Uterus (tissue), 3 donors: ENCODE data around the gene LASP1NB.

Source experiments
- DNase-seq, 2 donors: peaks; one replicate each; pipeline ENCODE4 v3.0.0-alpha.2; 2019 to 2020
- H3K27ac ChIP-seq, 2 donors: fragments of 200-600 bp; sonication (generic); 1 replicate in 1 of 2; 2 replicates in 1 of 2; pipeline ENCODE4 v1.5.1; 2016 to 2018
- H3K27me3 ChIP-seq, 2 donors: fragments of 200-600 bp; sonication (generic); one replicate each; pipeline ENCODE4 v1.5.1; 2018 to 2019; ENCODE audit warnings: control low read depth in 1 of 2
- H3K36me3 ChIP-seq, 2 donors: fragments of 200-600 bp; sonication (generic); one replicate each; pipeline ENCODE4 v1.5.1; 2019; ENCODE audit warnings: control low read depth in 1 of 2
- H3K4me1 ChIP-seq, 2 donors: fragments of 200-600 bp; sonication (generic); one replicate each; pipeline ENCODE4 v1.5.1; 2018 to 2019; ENCODE audit warnings: control low read depth in 1 of 2
- H3K4me3 ChIP-seq, 2 donors: fragments of 200-600 bp; sonication (generic); 1 replicate in 1 of 2; 2 replicates in 1 of 2; pipeline ENCODE4 v1.5.1; 2018 to 2019; ENCODE audit warnings: mild to moderate bottlenecking in 1 of 2
- H3K9me3 ChIP-seq, 2 donors: fragments of 200-600 bp; sonication (generic); one replicate each; pipeline ENCODE4 v1.5.1; 2019; ENCODE audit warnings: control low read depth in 1 of 2
- CTCF ChIP-seq, 4 experiments: fragments of 200-600 bp in 2 of 4; fragments of 450-650 bp in 2 of 4; sonication (generic) in 2 of 4; IDR thresholded peaks; one replicate each; pipeline ENCODE4 v1.5.1; 2016 to 2019; ENCODE audit warnings: antibody characterized with exemption in 4 of 4, mild to moderate bottlenecking in 2 of 4, moderate library complexity in 1 of 4
- POLR2A ChIP-seq, 2 donors: fragments of 450-650 bp; IDR thresholded peaks; one replicate each; pipeline ENCODE4 v1.6.1; 2016; ENCODE audit warnings: antibody characterized with exemption in 2 of 2, mild to moderate bottlenecking in 1 of 2, moderate library complexity in 1 of 2
- intact Hi-C: fragments of 100-400 bp; cut with DNase I; formaldehyde crosslinking; loops from one replicate; pipeline ENCODE4 v1.15.1; 2023; ENCODE audit warnings: low total_unique reads
- donor health status: DM: yes; HTN: yes; CAD: no.

LASP1NB gene

GRCh38 chr17:38925263-38925995 is at the start of gene LASP1NB:
TSS of gene LASP1NB (plus strand) at chr17:38925614.
- TF ChIP-seq POLR2A (IDR thresholded peaks at IDR 0.05), result no peak
- DNase-seq, result peak; percentile 52 to 69
- H3K4me3 ChIP-seq, result peak within 1 kb of the TSS in 1 of 2 donors; percentile 13
- peaks cover 8 to 15% of the 10 kb centered on the region in 2 donors for H3K4me1 ChIP-seq
- intact Hi-C loops, result no loop called here
- H3K36me3 ChIP-seq, result no peaks in the 10 kb centered on the region
- H3K27me3 ChIP-seq, result no peaks in the 10 kb centered on the region
- H3K27ac ChIP-seq, result peak within 1 kb of the TSS; percentile 57 to 71
- no peaks in the 10 kb centered on the region for H3K9me3 ChIP-seq

- Histone ChIP-seq H3K4me1 (peaks cover 39 to 46% of the 10 kb centered on the region in 2 donors), H3K4me3 (no peak overlapping the region), H3K9me3 (no peaks in the 10 kb centered on the region), H3K27me3 (no peaks in the 10 kb centered on the region), H3K27ac (peak overlapping the region; percentile 38 to 46), H3K36me3 (no peaks in the 10 kb centered on the region)
- intact Hi-C loops, result no loop called here
- DNase-seq, result no peak
- no peak for TF ChIP-seq POLR2A (IDR thresholded peaks at IDR 0.05)
- TF ChIP-seq CTCF (IDR thresholded peaks at IDR 0.05), result no peak
Measured at GRCh38 chr17:38877130-38877851, 48.1 kb upstream of the LASP1NB start.

DNA sequence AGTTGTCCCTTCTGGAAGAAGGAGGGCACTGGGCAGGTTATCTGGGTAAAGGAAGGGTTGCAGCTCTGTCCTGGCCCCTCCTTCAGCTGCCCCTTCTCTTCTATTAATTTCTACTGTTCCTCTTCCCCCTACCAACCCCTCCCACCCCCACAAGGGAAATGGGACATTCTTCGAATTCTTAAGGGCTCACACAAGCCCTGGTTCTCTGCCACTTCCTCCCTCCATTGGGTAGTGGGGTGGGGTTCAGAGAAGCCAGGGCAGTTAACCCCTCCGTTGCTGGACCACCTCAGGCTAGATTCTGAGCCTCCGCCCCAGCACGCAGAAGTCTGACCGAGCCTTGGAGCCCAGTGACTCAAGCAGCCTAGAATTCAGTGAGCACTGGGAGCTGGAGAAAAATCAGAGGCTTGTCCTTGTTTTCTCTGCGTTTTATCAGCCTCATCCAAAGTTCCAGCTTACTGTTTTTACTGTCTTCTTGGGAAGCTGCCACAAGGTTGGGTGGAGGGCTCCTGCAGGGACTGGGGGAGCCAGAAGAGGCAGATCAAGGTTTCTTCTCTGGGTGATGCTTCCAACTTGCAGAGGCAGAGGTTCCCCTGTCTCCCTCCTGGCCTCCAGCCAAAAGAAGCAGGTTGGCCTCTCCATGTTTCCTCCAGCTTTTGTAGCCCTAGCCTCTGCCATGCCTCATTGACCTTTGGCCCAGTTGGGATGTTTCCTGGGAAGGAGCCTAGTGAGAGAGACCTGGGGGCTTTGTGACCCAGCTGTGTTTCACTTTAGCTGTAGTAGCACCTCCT is 45.3 kb upstream of the LASP1NB start:
- Histone ChIP-seq H3K36me3 (no peaks in the 10 kb centered on the region), H3K4me3 (no peak overlapping the region), H3K9me3 (no peaks in the 10 kb centered on the region), H3K4me1 (peaks cover 29 to 33% of the 10 kb centered on the region in 2 donors), H3K27ac (peak overlapping the region; percentile 65 to 75), H3K27me3 (no peaks in the 10 kb centered on the region)
- intact Hi-C loops, result no loop called here
- TF ChIP-seq CTCF (IDR thresholded peaks at IDR 0.05) (no peak), POLR2A (IDR thresholded peaks at IDR 0.05) (no peak)
- DNase-seq, result peak; percentile 54 to 62

- Histone ChIP-seq H3K4me1 (peaks cover 33 to 40% of the 10 kb centered on the region in 2 donors), H3K27me3 (no peaks in the 10 kb centered on the region), H3K9me3 (no peaks in the 10 kb centered on the region), H3K4me3 (no peak overlapping the region), H3K27ac (peak overlapping the region; percentile 65 to 75), H3K36me3 (no peaks in the 10 kb centered on the region)
- DNase-seq, result peak; percentile 74 to 85
- TF ChIP-seq CTCF (IDR thresholded peaks at IDR 0.05), result no peak
- TF ChIP-seq POLR2A (IDR thresholded peaks at IDR 0.05), result no peak
- intact Hi-C loops, result no loop called here
Measured at GRCh38 chr17:38881600-38882191, 43.7 kb upstream of the LASP1NB start.

DNA sequence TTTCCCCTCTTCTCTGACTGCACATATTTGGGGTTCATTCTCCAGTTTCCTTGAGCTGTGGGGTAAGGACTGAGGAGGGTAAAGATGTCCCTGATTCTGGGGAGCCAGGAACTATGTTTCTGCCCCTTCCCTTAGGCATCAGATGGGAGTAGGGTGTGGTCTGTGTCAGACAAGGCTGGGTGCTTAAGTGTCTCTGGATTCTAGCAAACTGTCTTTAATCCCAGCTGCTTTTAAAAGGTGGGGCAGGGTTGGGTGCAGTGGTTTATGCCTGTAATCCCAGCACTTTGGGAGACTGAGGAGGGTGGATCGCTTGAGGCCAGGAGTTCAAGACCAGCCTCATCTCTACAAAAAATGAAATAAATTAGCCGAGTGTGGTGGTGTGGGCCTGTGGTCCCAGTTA is 42.5 kb upstream of the LASP1NB start:
- Histone ChIP-seq H3K36me3 (no peaks in the 10 kb centered on the region), H3K4me3 (no peak overlapping the region), H3K27ac (peak overlapping the region; percentile 65 to 75), H3K27me3 (no peaks in the 10 kb centered on the region), H3K9me3 (no peaks in the 10 kb centered on the region), H3K4me1 (peaks cover 35 to 40% of the 10 kb centered on the region in 2 donors)
- TF ChIP-seq POLR2A (IDR thresholded peaks at IDR 0.05) (no peak), CTCF (IDR thresholded peaks at IDR 0.05) (no peak)
- no peak for DNase-seq
- intact Hi-C loops, result no loop called here
